Keratinocyte (primary cell): ENCODE measurements around the gene EXOC3. TPM values are rescaled to one million over a fixed set of nuclear protein-coding genes. Genes with fewer than 3 reads are reported as not detected.

ENCODE experiments used
- DNase-seq: peaks from one replicate; pipeline ENCODE4 v3.0.0-alpha.2; 2011; ENCODE audit warnings: low read depth, missing footprints, low spot score
- FAIRE-seq: peaks from 2 replicates; lab custom pipeline; 2011; peaks lifted over from hg19 to GRCh38; lab: Jason Lieb, UNC
- H2AFZ ChIP-seq: 2 replicates; pipeline ENCODE4 v1.6.0; 2012; ENCODE audit warnings: low read length, control low read depth, inconsistent platforms; ENCODE audit not compliant: control insufficient read depth
- H3K27ac ChIP-seq: 2 replicates; pipeline ENCODE4 v1.5.1; 2011; ENCODE audit warnings: low read length; ENCODE audit not compliant: control insufficient read depth, insufficient read depth
- H3K27me3 ChIP-seq: 3 replicates; pipeline ENCODE4 v1.6.0; 2011; ENCODE audit warnings: low read length; ENCODE audit not compliant: control insufficient read depth, insufficient read depth; ENCODE audit errors: extremely low read depth
- H3K36me3 ChIP-seq, 2 experiments: 2 replicates in 1 of 2; 3 replicates in 1 of 2; pipeline ENCODE4 v1.5.1; 2011; ENCODE audit warnings: low read length in 2 of 2, mild to moderate bottlenecking in 1 of 2; ENCODE audit not compliant: control insufficient read depth in 2 of 2, insufficient read depth in 2 of 2; ENCODE audit errors: extremely low read depth in 1 of 2
- H3K4me1 ChIP-seq: 3 replicates; pipeline ENCODE4 v1.5.1; 2011; ENCODE audit warnings: low read length; ENCODE audit not compliant: control insufficient read depth, insufficient read depth; ENCODE audit errors: extremely low read depth
- H3K4me2 ChIP-seq: 3 replicates; pipeline ENCODE4 v1.6.0; 2011; ENCODE audit warnings: low read depth, low read length; ENCODE audit not compliant: control insufficient read depth, insufficient read depth; ENCODE audit errors: extremely low read depth
- H3K4me3 ChIP-seq, 3 experiments: fragments of 200-600 bp in 1 of 3; sonication (generic) in 1 of 3; 2 replicates in 2 of 3; 3 replicates in 1 of 3; pipeline ENCODE4 v1.5.1; 2011 to 2016; ENCODE audit warnings: low read length in 3 of 3, mild to moderate bottlenecking in 3 of 3, control low read depth in 2 of 3, inconsistent platforms in 1 of 3, low read depth in 1 of 3, mixed read lengths in 1 of 3, mixed run types in 1 of 3, moderate library complexity in 1 of 3; ENCODE audit not compliant: control insufficient read depth in 2 of 3, insufficient read depth in 2 of 3; ENCODE audit errors: extremely low read depth in 1 of 3
- H3K79me2 ChIP-seq: 2 replicates; pipeline ENCODE4 v1.6.0; 2012; ENCODE audit warnings: low read length; ENCODE audit not compliant: control insufficient read depth, insufficient read depth
- H3K9ac ChIP-seq: 3 replicates; pipeline ENCODE4 v1.6.0; 2011; ENCODE audit warnings: low read length; ENCODE audit not compliant: control insufficient read depth, insufficient read depth; ENCODE audit errors: extremely low read depth
- H3K9me1 ChIP-seq: 3 replicates; pipeline ENCODE4 v1.6.0; 2011; ENCODE audit warnings: low read length; ENCODE audit not compliant: control insufficient read depth, insufficient read depth; ENCODE audit errors: extremely low read depth
- H3K9me3 ChIP-seq: 2 replicates; pipeline ENCODE4 v1.5.1; 2012; ENCODE audit warnings: low read depth, low read length; ENCODE audit not compliant: control insufficient read depth
- H4K20me1 ChIP-seq: 3 replicates; pipeline ENCODE4 v1.6.0; 2011; ENCODE audit warnings: low read length; ENCODE audit not compliant: control insufficient read depth, insufficient read depth; ENCODE audit errors: extremely low read depth
- CTCF ChIP-seq, 3 experiments: IDR thresholded peaks in 1 of 3; conservative IDR thresholded peaks in 1 of 3; optimal IDR thresholded peaks in 1 of 3; 2 replicates in 2 of 3; 3 replicates in 1 of 3; pipeline versions ENCODE3 to v1.5.1; 2011; ENCODE audit warnings: low read length in 3 of 3, mild to moderate bottlenecking in 3 of 3, moderate library complexity in 2 of 3, control low read depth in 1 of 3, inconsistent platforms in 1 of 3; ENCODE audit not compliant: insufficient read depth in 2 of 3; ENCODE audit errors: extremely low read depth in 1 of 3
- EZH2 ChIP-seq: IDR thresholded peaks from one replicate; pipeline ENCODE4 v1.6.1; 2012; ENCODE audit warnings: inconsistent platforms, mild to moderate bottlenecking, low read length, moderate library complexity
- dilution Hi-C: fragments of 300-500 bp; cut with MboI; formaldehyde crosslinking; loops from one replicate; pipeline ENCODE4 v1.7.0; 2020; ENCODE audit warnings: low sequenced_read_pairs; ENCODE audit not compliant: extremely low pct_ligation_motif_present
- polyA plus RNA-seq, 5 experiments: library from polyadenylated mRNA; depleted of rRNA in 3 of 5; stranded (reverse) in 3 of 5; stranded (forward) in 1 of 5; unstranded in 1 of 5; fragments of >200 nt; gene quantifications; 1 replicate in 1 of 5; 2 replicates in 3 of 5; 3 replicates in 1 of 5; pipeline versions ENCODE4 v1.2.1 to v1.2.3, GENCODE V29; 2011 to 2012; ENCODE audit warnings: missing spikeins in 2 of 5, low read depth in 1 of 5, low replicate concordance in 1 of 5

The EXOC3 gene
- polyA plus RNA-seq, 1 donor (not counting 4 experiments of a cell fraction or from before 2014, with no cell fraction given) = 14.2 TPM

- no peak for FAIRE-seq
- Histone ChIP-seq H3K79me2 (peaks cover 24% of the 10 kb centered on the region), H3K36me3 (peaks cover 14 to 21% of the 10 kb centered on the region in 2 experiments), H3K4me1 (peaks cover 16% of the 10 kb centered on the region), H3K4me2 (no peak overlapping the region), H3K27me3 (no peaks in the 10 kb centered on the region), H2AFZ (no peak overlapping the region), H3K4me3 (no peak overlapping the region), H3K9me3 (no peaks in the 10 kb centered on the region), H3K9ac (no peak overlapping the region), H3K9me1 (no peaks in the 10 kb centered on the region), H3K27ac (no peak overlapping the region), H4K20me1 (no peaks in the 10 kb centered on the region)
- no peak for DNase-seq
- dilution Hi-C loops = no loop called here
- TF ChIP-seq CTCF (optimal IDR thresholded peaks at IDR 0.05 in 1 of 3, IDR thresholded peaks at IDR 0.05 in 1 of 3, conservative IDR thresholded peaks at IDR 0.05 in 1 of 3; ENCODE audit: extremely low read depth in 1 of 3, insufficient read depth in 2 of 3, low read length in 3 of 3) (no peak), EZH2 (no peak)
These were observed 2.6 kb downstream of the EXOC3 start for GRCh38 chr5:445591-445990.

GRCh38 chr5:446066-446882, 3.3 kb downstream of the EXOC3 start:
- no peaks in the 10 kb centered on the region for H3K27me3 ChIP-seq
- DNase-seq (no peak), FAIRE-seq (no peak)
- TF ChIP-seq CTCF (optimal IDR thresholded peaks at IDR 0.05 in 1 of 3, IDR thresholded peaks at IDR 0.05 in 1 of 3, conservative IDR thresholded peaks at IDR 0.05 in 1 of 3; ENCODE audit: extremely low read depth in 1 of 3, insufficient read depth in 2 of 3, low read length in 3 of 3) = no peak
- TF ChIP-seq EZH2 = no peak
- dilution Hi-C loops = no loop called here
- H3K9me3 ChIP-seq = no peaks in the 10 kb centered on the region
- no peak overlapping the region for H2AFZ ChIP-seq
- H3K9me1 ChIP-seq = no peaks in the 10 kb centered on the region
- H3K9ac ChIP-seq = no peak overlapping the region
- H3K4me1 ChIP-seq = peaks cover 16% of the 10 kb centered on the region
- H3K4me2 ChIP-seq = no peak overlapping the region
- no peak overlapping the region for H3K27ac ChIP-seq
- H3K4me3 ChIP-seq = no peak overlapping the region
- no peaks in the 10 kb centered on the region for H4K20me1 ChIP-seq
- peaks cover 14 to 21% of the 10 kb centered on the region in 2 experiments for H3K36me3 ChIP-seq
- peaks cover 24% of the 10 kb centered on the region for H3K79me2 ChIP-seq
